PC-3 (cell line): Measurements from ENCODE around the gene ZNF518A. TPM values are rescaled to one million over a fixed set of nuclear protein-coding genes. Genes with fewer than 3 reads are reported as not detected.

Experiments used
- ATAC-seq: fragments of 200-7000 bp; cut with Tn5 transposase; 2 replicates; pipeline ENCODE4 v1.9.1; 2020; ENCODE audit warnings: mild to moderate bottlenecking, moderate library complexity
- BruUV-seq: library from RNA; stranded (reverse); fragments of 400-500 nt; replicated peaks from 2 replicates; lab custom pipeline; 2021; lab: Mats Ljungman, UMichigan
- CTCF ChIA-PET: fragments of 300-600 bp; sonication (Branson Sonifier 250); formaldehyde crosslinking; loops from one replicate; lab custom pipeline; 2022; ENCODE audit warnings: antibody characterized with exemption; lab: Charles Lee
- POLR2A ChIA-PET: fragments of 300-600 bp; sonication (Branson Sonifier 250); formaldehyde crosslinking; loops from one replicate; lab custom pipeline; 2022; ENCODE audit warnings: antibody characterized with exemption; ENCODE audit not compliant: unreplicated experiment; lab: Charles Lee
- DNase-seq: peaks from one replicate; pipeline ENCODE4 v3.0.0-alpha.2; 2015
- H2AFZ ChIP-seq: fragments of 300-600 bp; sonication (generic); 2 replicates; pipeline ENCODE4 v1.6.0; 2016; ENCODE audit warnings: antibody characterized with exemption, low read length
- H3F3A ChIP-seq: fragments of 300-600 bp; sonication (generic); one replicate; pipeline ENCODE4 v1.6.0; 2017; ENCODE audit warnings: antibody characterized with exemption, low read length, control low read depth, mild to moderate bottlenecking; ENCODE audit not compliant: unreplicated experiment
- H3K27ac ChIP-seq: fragments of 300-600 bp; sonication (generic); 2 replicates; pipeline ENCODE4 v1.5.1; 2016; ENCODE audit warnings: mild to moderate bottlenecking, low read length
- H3K27me3 ChIP-seq: fragments of 300-600 bp; sonication (generic); 2 replicates; pipeline ENCODE4 v1.6.1; 2016; ENCODE audit warnings: low read length, mixed read lengths
- H3K36me3 ChIP-seq: fragments of 300-600 bp; sonication (generic); 2 replicates; pipeline ENCODE4 v1.6.1; 2016; ENCODE audit warnings: low read depth, mixed run types, low read length, mixed read lengths
- H3K4me1 ChIP-seq: fragments of 300-600 bp; sonication (generic); 2 replicates; pipeline ENCODE4 v1.5.1; 2016; ENCODE audit warnings: low read length; ENCODE audit not compliant: insufficient read depth
- H3K4me2 ChIP-seq: fragments of 300-600 bp; sonication (generic); 2 replicates; pipeline ENCODE4 v1.6.0; 2016; ENCODE audit warnings: low read length
- H3K4me3 ChIP-seq: fragments of 300-600 bp; sonication (generic); 2 replicates; pipeline ENCODE4 v1.5.1; 2016; ENCODE audit warnings: mild to moderate bottlenecking, low read length, mixed read lengths
- H3K79me2 ChIP-seq: fragments of 300-600 bp; sonication (generic); 2 replicates; pipeline ENCODE4 v1.6.1; 2017; ENCODE audit warnings: low read length, mixed read lengths
- H3K9ac ChIP-seq: fragments of 300-600 bp; sonication (generic); 2 replicates; pipeline ENCODE4 v1.6.0; 2016; ENCODE audit warnings: mild to moderate bottlenecking, low read length
- H3K9me2 ChIP-seq: fragments of 300-600 bp; sonication (generic); replicated peaks from 2 replicates; pipeline ENCODE4 v1.6.1; 2016; ENCODE audit warnings: mixed run types, low read length, mixed read lengths
- H3K9me3 ChIP-seq: fragments of 300-600 bp; sonication (generic); 2 replicates; pipeline ENCODE4 v1.6.1; 2016; ENCODE audit warnings: low read length, mixed read lengths
- H4K20me1 ChIP-seq: fragments of 300-600 bp; sonication (generic); 2 replicates; pipeline ENCODE4 v1.6.1; 2016; ENCODE audit warnings: low read length, mixed read lengths
- CTCF ChIP-seq: fragments of 300-600 bp; sonication (generic); conservative IDR thresholded peaks from 2 replicates; pipeline ENCODE4 v1.5.1; 2017; ENCODE audit warnings: antibody characterized with exemption, low read depth, mild to moderate bottlenecking, low read length
- EZH2 ChIP-seq: fragments of 300-600 bp; sonication (generic); IDR thresholded peaks from one replicate; pipeline ENCODE4 v1.6.1; 2017; ENCODE audit warnings: antibody characterized with exemption, mild to moderate bottlenecking, low read length; ENCODE audit not compliant: unreplicated experiment
- EZH2phosphoT487 ChIP-seq: fragments of 300-600 bp; sonication (generic); IDR thresholded peaks from 2 replicates; pipeline ENCODE4 v1.6.1; 2018; ENCODE audit warnings: mild to moderate bottlenecking, antibody characterized with exemption, low read length, borderline replicate concordance
- intact Hi-C: fragments of 100-400 bp; cut with micrococcal nuclease; formaldehyde crosslinking; loops from 2 replicates; pipeline ENCODE4 v1.9.0; 2023
- total RNA-seq: library from RNA; depleted of rRNA; stranded (reverse); fragments of >200 nt; gene quantifications from 2 replicates; pipeline ENCODE4 v1.2.3, GENCODE V29; 2014

The ZNF518A gene
- total RNA-seq, 1 experiment from 2014 or later = 0.69 TPM

GRCh38 chr10:96201525-96201924 is 71.4 kb downstream of the ZNF518A start:
- no peaks in the 10 kb centered on the region for H3K4me1 ChIP-seq
- intact Hi-C loops = no loop called here
- H3K4me3 ChIP-seq = no peak overlapping the region
- no TSS peak for BruUV-seq
- no peak overlapping the region for H3K4me2 ChIP-seq
- CTCF ChIA-PET = no interaction called here
- H3K9ac ChIP-seq = no peak overlapping the region
- H3F3A ChIP-seq = no peaks in the 10 kb centered on the region
- TF ChIP-seq EZH2phosphoT487 = no peak
- no peak for TF ChIP-seq CTCF
- no peak for TF ChIP-seq EZH2
- H3K79me2 ChIP-seq = no peaks in the 10 kb centered on the region
- ATAC-seq (no peak), DNase-seq (no peak)
- H2AFZ ChIP-seq = no peak overlapping the region
- H4K20me1 ChIP-seq = no peaks in the 10 kb centered on the region
- H3K36me3 ChIP-seq = no peaks in the 10 kb centered on the region
- no peaks in the 10 kb centered on the region for H3K9me3 ChIP-seq
- H3K9me2 ChIP-seq = no peaks in the 10 kb centered on the region
- H3K27me3 ChIP-seq = peaks cover 55% of the 10 kb centered on the region
- no peak overlapping the region for H3K27ac ChIP-seq
- POLR2A ChIA-PET = no interaction called here

GRCh38 chr10:96205580-96205979 is 75.5 kb downstream of the ZNF518A start:
- Histone ChIP-seq H3K36me3 (no peaks in the 10 kb centered on the region), H3K4me2 (no peak overlapping the region), H3K9me3 (no peaks in the 10 kb centered on the region), H3K79me2 (no peaks in the 10 kb centered on the region), H3K9me2 (no peaks in the 10 kb centered on the region), H3K9ac (no peak overlapping the region), H3K4me3 (no peak overlapping the region), H3K27ac (no peak overlapping the region), H3K4me1 (no peaks in the 10 kb centered on the region), H4K20me1 (no peaks in the 10 kb centered on the region), H3F3A (no peaks in the 10 kb centered on the region), H3K27me3 (peaks cover 56% of the 10 kb centered on the region), H2AFZ (no peak overlapping the region)
- ChIA-PET CTCF (no interaction called here), POLR2A (no interaction called here)
- no TSS peak for BruUV-seq
- intact Hi-C loops = no loop called here
- ATAC-seq (no peak), DNase-seq (no peak)
- TF ChIP-seq CTCF (no peak), EZH2phosphoT487 (no peak), EZH2 (no peak)

GRCh38 chr10:96208271-96208670 is 78.2 kb downstream of the ZNF518A start:
- Histone ChIP-seq H3K27me3 (peaks cover 53% of the 10 kb centered on the region), H3K36me3 (no peaks in the 10 kb centered on the region), H3K4me1 (no peaks in the 10 kb centered on the region), H3F3A (no peaks in the 10 kb centered on the region), H2AFZ (no peak overlapping the region), H3K79me2 (no peaks in the 10 kb centered on the region), H3K9me2 (no peaks in the 10 kb centered on the region), H3K9me3 (no peaks in the 10 kb centered on the region), H3K27ac (no peak overlapping the region), H3K4me3 (no peak overlapping the region), H3K9ac (no peak overlapping the region), H3K4me2 (no peak overlapping the region), H4K20me1 (no peaks in the 10 kb centered on the region)
- ATAC-seq (no peak), DNase-seq (no peak)
- TF ChIP-seq EZH2phosphoT487 = no peak
- no peak for TF ChIP-seq EZH2
- TF ChIP-seq CTCF = no peak
- BruUV-seq = no TSS peak
- intact Hi-C loops = no loop called here
- CTCF ChIA-PET = no interaction called here
- POLR2A ChIA-PET = interaction anchor here (0.6 kb wide), 1 partner anchor 33 kb away, joined by 9 read pairs; no protein-coding TSS in a partner anchor
